ENCODE results near the gene FTMT. TPM values are rescaled to one million over a fixed set of nuclear protein-coding genes. Genes with fewer than 3 reads are reported as not detected.
"Not testable (repeated sequence)": the region's sequence is repeated elsewhere in the genome, so short reads cannot be mapped to it uniquely, and the experiment has no call there.

The FTMT gene
- not detected for total RNA-seq

DNA sequence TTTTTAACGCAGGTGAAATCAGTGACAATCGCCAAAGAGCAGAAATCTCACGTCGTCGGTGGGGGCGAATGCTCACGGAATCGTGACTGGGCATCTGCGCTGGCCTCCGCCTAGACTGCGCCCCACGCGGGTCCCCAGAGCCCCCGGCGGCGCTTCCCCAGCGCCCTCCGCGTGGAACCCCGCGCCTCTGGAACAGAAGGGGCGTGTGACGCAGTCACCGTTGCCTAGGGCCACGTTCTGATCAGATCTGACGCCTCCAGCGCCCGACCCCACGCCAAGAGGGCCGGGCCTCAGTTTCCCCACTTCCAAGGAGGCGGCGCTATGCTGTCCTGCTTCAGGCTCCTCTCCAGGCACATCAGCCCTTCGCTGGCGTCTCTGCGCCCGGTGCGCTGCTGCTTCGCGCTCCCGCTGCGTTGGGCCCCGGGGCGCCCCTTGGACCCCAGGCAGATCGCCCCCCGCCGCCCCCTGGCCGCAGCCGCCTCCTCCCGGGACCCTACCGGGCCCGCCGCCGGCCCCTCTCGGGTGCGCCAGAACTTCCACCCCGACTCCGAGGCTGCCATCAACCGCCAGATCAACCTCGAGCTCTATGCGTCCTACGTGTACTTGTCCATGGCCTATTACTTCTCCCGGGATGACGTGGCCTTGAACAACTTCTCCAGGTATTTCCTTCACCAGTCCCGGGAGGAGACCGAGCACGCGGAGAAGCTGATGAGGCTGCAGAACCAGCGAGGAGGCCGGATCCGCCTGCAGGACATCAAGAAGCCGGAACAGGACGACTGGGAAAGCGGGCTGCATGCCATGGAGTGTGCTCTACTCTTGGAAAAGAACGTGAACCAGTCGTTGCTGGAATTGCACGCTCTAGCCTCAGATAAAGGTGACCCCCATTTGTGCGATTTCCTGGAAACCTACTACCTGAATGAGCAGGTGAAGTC, at the start of gene FTMT:
FTMT (plus strand) TSS at position 240 of the 932 bp plus-strand sequence; CDS start at position 322, 82 bp downstream.
- Histone ChIP-seq H3K27me3 (no peaks in the 10 kb centered on the region), H3K9ac (ENCODE audit: low read depth in 2 of 2, low read length in 2 of 2) (no peak within 1 kb of the TSS), H3K9me3 (no peaks in the 10 kb centered on the region), H3K27ac (no peak within 1 kb of the TSS), H3K4me1 (no peaks in the 10 kb centered on the region), H3K36me3 (no peaks in the 10 kb centered on the region), H3K4me3 (no peak within 1 kb of the TSS)
- intact Hi-C loops (cut with DNase I), result no loop called here
- TF ChIP-seq, protein P1, sequence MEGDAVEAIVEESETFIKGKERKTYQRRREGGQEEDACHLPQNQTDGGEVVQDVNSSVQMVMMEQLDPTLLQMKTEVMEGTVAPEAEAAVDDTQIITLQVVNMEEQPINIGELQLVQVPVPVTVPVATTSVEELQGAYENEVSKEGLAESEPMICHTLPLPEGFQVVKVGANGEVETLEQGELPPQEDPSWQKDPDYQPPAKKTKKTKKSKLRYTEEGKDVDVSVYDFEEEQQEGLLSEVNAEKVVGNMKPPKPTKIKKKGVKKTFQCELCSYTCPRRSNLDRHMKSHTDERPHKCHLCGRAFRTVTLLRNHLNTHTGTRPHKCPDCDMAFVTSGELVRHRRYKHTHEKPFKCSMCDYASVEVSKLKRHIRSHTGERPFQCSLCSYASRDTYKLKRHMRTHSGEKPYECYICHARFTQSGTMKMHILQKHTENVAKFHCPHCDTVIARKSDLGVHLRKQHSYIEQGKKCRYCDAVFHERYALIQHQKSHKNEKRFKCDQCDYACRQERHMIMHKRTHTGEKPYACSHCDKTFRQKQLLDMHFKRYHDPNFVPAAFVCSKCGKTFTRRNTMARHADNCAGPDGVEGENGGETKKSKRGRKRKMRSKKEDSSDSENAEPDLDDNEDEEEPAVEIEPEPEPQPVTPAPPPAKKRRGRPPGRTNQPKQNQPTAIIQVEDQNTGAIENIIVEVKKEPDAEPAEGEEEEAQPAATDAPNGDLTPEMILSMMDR (IDR thresholded peaks at IDR 0.05), result no peak
- no peak for DNase-seq

- H3K27me3 ChIP-seq; H3K36me3 ChIP-seq; H3K9me3 ChIP-seq; H3K27ac ChIP-seq; H3K4me3 ChIP-seq; DNase-seq; H3K9ac ChIP-seq (ENCODE audit: low read depth in 2 of 2, low read length in 2 of 2); intact Hi-C loops (cut with DNase I); H3K4me1 ChIP-seq: not testable (repeated sequence)
These were observed 46.4 kb upstream of the FTMT start for GRCh38 chr5:121805251-121805650.

- Histone ChIP-seq H3K9me3 (no peaks in the 10 kb centered on the region), H3K4me3 (no peak overlapping the region), H3K27ac (no peak overlapping the region), H3K36me3 (no peaks in the 10 kb centered on the region), H3K4me1 (no peaks in the 10 kb centered on the region), H3K9ac (ENCODE audit: low read depth in 2 of 2, low read length in 2 of 2) (no peak overlapping the region), H3K27me3 (no peaks in the 10 kb centered on the region)
- DNase-seq, result no peak
- TF ChIP-seq, protein P1 (IDR thresholded peaks at IDR 0.05), result no peak
- intact Hi-C loops (cut with DNase I), result no loop called here
These were observed 45.8 kb upstream of the FTMT start for GRCh38 chr5:121805911-121806310.

- TF ChIP-seq, protein P1 (IDR thresholded peaks at IDR 0.05), result no peak
- intact Hi-C loops (cut with DNase I), result no loop called here
- Histone ChIP-seq H3K9me3 (no peaks in the 10 kb centered on the region), H3K27ac (no peak overlapping the region), H3K4me3 (no peak overlapping the region), H3K36me3 (no peaks in the 10 kb centered on the region), H3K27me3 (no peaks in the 10 kb centered on the region), H3K9ac (ENCODE audit: low read depth in 2 of 2, low read length in 2 of 2) (no peak overlapping the region), H3K4me1 (no peaks in the 10 kb centered on the region)
- no peak for DNase-seq
These were observed 35.5 kb upstream of the FTMT start for GRCh38 chr5:121816164-121816563.

DNA sequence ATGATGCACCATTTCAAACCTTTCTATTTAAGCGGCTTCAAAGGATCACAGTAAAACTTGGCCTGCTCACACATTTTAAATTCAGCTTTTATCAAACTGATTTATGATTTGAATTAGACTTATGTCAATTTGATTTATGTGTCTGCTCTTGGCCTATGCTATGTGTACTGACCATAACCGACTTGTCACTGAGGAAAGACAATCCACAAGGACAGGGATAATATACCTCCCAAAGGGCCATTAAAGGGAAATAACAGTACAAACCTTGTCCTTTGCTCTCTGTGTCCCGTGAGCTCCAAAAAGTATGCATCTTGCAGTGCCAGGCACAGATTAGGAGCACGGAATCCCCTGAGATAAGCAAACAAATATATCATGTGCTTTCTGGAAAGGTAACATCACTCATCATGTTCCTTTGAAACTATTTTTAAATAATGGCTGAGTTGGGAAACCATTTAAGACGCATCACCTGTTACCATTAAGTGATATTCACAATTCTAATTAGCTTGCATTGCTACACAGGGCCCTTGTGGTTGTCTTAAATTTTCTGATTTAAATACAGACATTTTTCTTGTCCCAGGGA, 31.9 kb upstream of the FTMT start:
- Histone ChIP-seq H3K4me3 (no peak overlapping the region), H3K36me3 (no peaks in the 10 kb centered on the region), H3K9me3 (no peaks in the 10 kb centered on the region), H3K27ac (no peak overlapping the region), H3K4me1 (no peaks in the 10 kb centered on the region), H3K27me3 (no peaks in the 10 kb centered on the region), H3K9ac (ENCODE audit: low read depth in 2 of 2, low read length in 2 of 2) (no peak overlapping the region)
- no peak for DNase-seq
- intact Hi-C loops (cut with DNase I), result no loop called here
- TF ChIP-seq, protein P1 (IDR thresholded peaks at IDR 0.05), result no peak

- Histone ChIP-seq H3K36me3 (no peaks in the 10 kb centered on the region), H3K4me1 (no peaks in the 10 kb centered on the region), H3K27me3 (no peaks in the 10 kb centered on the region), H3K4me3 (no peak overlapping the region), H3K27ac (no peak overlapping the region), H3K9me3 (no peaks in the 10 kb centered on the region), H3K9ac (ENCODE audit: low read depth in 2 of 2, low read length in 2 of 2) (no peak overlapping the region)
- intact Hi-C loops (cut with DNase I), result no loop called here
- TF ChIP-seq, protein P1 (IDR thresholded peaks at IDR 0.05), result no peak
- no peak for DNase-seq
These were observed 18.1 kb upstream of the FTMT start for GRCh38 chr5:121833617-121834016.
